ENCODE data around the gene NPHP4. TPM values are rescaled to one million over a fixed set of nuclear protein-coding genes. Genes with fewer than 3 reads are reported as not detected.

NPHP4 gene
- total RNA-seq, 1 donor from 2014 or later, result 3.2 TPM

- TF ChIP-seq, protein P1, sequence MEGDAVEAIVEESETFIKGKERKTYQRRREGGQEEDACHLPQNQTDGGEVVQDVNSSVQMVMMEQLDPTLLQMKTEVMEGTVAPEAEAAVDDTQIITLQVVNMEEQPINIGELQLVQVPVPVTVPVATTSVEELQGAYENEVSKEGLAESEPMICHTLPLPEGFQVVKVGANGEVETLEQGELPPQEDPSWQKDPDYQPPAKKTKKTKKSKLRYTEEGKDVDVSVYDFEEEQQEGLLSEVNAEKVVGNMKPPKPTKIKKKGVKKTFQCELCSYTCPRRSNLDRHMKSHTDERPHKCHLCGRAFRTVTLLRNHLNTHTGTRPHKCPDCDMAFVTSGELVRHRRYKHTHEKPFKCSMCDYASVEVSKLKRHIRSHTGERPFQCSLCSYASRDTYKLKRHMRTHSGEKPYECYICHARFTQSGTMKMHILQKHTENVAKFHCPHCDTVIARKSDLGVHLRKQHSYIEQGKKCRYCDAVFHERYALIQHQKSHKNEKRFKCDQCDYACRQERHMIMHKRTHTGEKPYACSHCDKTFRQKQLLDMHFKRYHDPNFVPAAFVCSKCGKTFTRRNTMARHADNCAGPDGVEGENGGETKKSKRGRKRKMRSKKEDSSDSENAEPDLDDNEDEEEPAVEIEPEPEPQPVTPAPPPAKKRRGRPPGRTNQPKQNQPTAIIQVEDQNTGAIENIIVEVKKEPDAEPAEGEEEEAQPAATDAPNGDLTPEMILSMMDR (IDR thresholded peaks at IDR 0.05; ENCODE audit: insufficient read depth, low read length, severe bottlenecking), result peak; percentile 4
- no peaks in the 10 kb centered on the region for H3K36me3 ChIP-seq (ENCODE audit: control insufficient read depth, insufficient read depth, low read length)
- H3K27me3 ChIP-seq (ENCODE audit: control insufficient read depth, insufficient read depth, low read length), result no peaks in the 10 kb centered on the region
- FAIRE-seq (no peak), DNase-seq (ENCODE audit: low read depth) (no peak)
- H3K4me3 ChIP-seq (ENCODE audit: low read depth, low read length), result no peak overlapping the region
Observed at GRCh38 chr1:5980314-5981008, 11.8 kb downstream of the NPHP4 start.

DNA sequence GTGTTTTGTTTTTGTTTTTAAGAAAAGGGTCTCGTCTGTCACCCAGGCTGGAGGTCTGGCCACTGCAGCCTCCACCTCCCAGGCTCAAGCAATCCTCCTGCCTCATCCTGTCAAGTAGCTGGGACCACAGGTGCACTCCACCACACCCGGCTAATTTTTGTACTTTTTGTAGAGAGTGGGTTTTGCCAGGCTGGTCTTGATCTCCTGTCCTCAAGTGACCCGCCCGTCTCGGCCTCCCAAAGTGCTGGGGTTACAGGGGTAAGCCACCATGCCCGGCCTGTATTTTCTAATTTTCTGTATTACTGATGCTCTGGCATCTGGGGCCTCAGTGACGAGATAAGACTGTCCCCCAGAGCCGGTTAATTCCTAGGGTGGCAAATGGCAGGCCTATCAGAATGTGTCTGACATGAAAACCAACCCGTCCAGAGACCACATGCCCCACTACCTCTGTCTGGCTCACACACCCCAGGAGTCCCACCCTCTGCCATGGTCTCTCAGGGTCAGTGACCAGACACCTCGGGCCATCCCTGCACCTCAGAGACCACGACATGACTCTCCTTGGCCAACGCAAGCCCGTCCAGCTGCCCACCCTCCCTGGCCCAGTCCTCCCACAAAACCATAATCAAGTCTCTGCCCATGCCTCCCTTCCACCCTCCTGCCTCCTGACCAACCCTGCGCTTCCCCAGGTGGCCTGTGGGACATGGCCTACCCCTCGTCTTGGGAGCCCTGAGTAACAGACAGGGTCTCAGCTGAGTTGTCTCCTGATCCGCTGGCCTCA, 12.5 kb downstream of the NPHP4 start:
- DNase-seq (ENCODE audit: low read depth), result no peak
- H3K4me3 ChIP-seq (ENCODE audit: low read depth, low read length), result no peak overlapping the region
- FAIRE-seq, result peak; percentile 72
- no peaks in the 10 kb centered on the region for H3K27me3 ChIP-seq (ENCODE audit: control insufficient read depth, insufficient read depth, low read length)
- H3K36me3 ChIP-seq (ENCODE audit: control insufficient read depth, insufficient read depth, low read length), result no peaks in the 10 kb centered on the region
- TF ChIP-seq, protein P1 (IDR thresholded peaks at IDR 0.05; ENCODE audit: insufficient read depth, low read length, severe bottlenecking), result no peak

DNA sequence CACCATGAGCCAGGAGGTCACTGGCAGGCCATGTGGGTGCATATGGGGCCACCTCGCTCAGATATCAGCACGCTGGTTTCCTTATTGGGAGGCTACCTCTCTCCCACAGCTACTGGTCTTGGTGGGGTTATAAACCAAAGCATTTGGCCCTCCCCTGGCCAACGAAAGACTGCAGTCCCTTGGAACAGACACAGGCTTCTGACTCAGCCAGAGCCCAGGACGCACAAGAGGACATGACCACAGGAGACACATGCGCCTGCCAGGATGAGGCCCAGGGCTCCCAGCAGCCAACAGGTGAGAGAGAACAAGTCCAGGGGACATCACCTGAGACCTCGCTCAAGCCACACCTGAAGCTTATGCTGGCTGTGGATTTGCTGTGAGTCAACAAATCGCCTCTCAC, 13.8 kb downstream of the NPHP4 start:
- H3K4me3 ChIP-seq (ENCODE audit: low read depth, low read length), result no peak overlapping the region
- FAIRE-seq (no peak), DNase-seq (ENCODE audit: low read depth) (no peak)
- no peaks in the 10 kb centered on the region for H3K27me3 ChIP-seq (ENCODE audit: control insufficient read depth, insufficient read depth, low read length)
- peaks cover 2% of the 10 kb centered on the region for H3K36me3 ChIP-seq (ENCODE audit: control insufficient read depth, insufficient read depth, low read length)
- TF ChIP-seq, protein P1 (IDR thresholded peaks at IDR 0.05; ENCODE audit: insufficient read depth, low read length, severe bottlenecking), result no peak

DNA sequence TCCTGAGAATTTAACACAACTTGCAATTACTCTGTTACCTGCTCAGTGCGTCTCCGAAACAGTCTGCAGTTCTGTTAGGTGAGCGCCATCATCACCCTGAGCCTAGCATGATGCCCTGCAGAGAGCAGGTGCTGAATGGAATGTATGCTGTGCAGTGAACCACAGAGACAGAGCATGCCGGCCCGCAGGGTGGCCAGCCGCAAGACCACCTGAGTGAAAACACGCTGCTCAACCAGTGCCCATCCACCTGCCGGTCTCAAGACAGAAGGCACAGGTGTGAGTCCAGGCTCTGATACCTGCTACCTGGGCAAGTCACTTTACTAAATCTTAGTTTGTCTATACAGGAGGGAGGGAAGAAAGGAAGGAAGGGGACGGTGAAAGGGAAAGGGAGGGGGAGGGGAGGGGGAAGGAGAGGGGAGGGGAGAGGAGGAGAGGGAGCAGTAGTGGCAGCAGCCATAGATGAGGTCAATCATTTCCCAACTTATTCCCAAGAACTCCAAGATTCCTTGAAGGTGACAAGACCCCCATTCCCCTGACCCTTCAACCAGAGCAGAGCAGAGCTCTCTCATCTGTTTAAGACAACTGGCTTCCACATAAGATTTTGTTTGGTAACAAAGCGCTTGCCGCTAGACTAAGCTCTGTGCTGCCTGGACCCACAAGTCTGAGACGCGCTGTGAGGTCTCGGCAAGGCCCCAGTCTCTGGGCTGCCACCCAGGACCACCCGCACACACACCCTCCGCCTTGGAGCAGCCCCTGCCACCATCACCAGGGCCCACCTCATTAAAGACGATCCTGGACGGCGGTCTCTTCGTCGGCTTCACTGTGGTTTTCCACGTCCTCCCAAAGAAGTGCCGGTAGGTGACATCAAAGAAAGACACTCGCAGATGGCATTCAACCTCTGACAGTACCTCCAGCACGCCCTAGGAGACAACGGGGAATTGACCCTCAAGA, 14.5 kb downstream of the NPHP4 start:
- TF ChIP-seq, protein P1 (IDR thresholded peaks at IDR 0.05; ENCODE audit: insufficient read depth, low read length, severe bottlenecking), result no peak
- Histone ChIP-seq H3K4me3 (ENCODE audit: low read depth, low read length) (no peak overlapping the region), H3K27me3 (ENCODE audit: control insufficient read depth, insufficient read depth, low read length) (no peaks in the 10 kb centered on the region), H3K36me3 (ENCODE audit: control insufficient read depth, insufficient read depth, low read length) (peaks cover 2% of the 10 kb centered on the region)
- DNase-seq (ENCODE audit: low read depth) (no peak), FAIRE-seq (no peak)

GRCh38 chr1:5976726-5977493, 15.3 kb downstream of the NPHP4 start:
- no peak overlapping the region for H3K4me3 ChIP-seq (ENCODE audit: low read depth, low read length)
- H3K36me3 ChIP-seq (ENCODE audit: control insufficient read depth, insufficient read depth, low read length), result peaks cover 2% of the 10 kb centered on the region
- H3K27me3 ChIP-seq (ENCODE audit: control insufficient read depth, insufficient read depth, low read length), result no peaks in the 10 kb centered on the region
- TF ChIP-seq, protein P1 (IDR thresholded peaks at IDR 0.05; ENCODE audit: insufficient read depth, low read length, severe bottlenecking), result no peak
- FAIRE-seq (no peak), DNase-seq (ENCODE audit: low read depth) (no peak)
